ENCODE results near the gene NPAS1. TPM values are rescaled to one million over a fixed set of nuclear protein-coding genes. Genes with fewer than 3 reads are reported as not detected.

Gene NPAS1, protein sequence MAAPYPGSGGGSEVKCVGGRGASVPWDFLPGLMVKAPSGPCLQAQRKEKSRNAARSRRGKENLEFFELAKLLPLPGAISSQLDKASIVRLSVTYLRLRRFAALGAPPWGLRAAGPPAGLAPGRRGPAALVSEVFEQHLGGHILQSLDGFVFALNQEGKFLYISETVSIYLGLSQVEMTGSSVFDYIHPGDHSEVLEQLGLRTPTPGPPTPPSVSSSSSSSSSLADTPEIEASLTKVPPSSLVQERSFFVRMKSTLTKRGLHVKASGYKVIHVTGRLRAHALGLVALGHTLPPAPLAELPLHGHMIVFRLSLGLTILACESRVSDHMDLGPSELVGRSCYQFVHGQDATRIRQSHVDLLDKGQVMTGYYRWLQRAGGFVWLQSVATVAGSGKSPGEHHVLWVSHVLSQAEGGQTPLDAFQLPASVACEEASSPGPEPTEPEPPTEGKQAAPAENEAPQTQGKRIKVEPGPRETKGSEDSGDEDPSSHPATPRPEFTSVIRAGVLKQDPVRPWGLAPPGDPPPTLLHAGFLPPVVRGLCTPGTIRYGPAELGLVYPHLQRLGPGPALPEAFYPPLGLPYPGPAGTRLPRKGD
- total RNA-seq, result under 1 TPM; 0.47 to 0.76 TPM
- total RNA-seq, result 0.23 to 0.53 reads per million in 2 donors

DNA sequence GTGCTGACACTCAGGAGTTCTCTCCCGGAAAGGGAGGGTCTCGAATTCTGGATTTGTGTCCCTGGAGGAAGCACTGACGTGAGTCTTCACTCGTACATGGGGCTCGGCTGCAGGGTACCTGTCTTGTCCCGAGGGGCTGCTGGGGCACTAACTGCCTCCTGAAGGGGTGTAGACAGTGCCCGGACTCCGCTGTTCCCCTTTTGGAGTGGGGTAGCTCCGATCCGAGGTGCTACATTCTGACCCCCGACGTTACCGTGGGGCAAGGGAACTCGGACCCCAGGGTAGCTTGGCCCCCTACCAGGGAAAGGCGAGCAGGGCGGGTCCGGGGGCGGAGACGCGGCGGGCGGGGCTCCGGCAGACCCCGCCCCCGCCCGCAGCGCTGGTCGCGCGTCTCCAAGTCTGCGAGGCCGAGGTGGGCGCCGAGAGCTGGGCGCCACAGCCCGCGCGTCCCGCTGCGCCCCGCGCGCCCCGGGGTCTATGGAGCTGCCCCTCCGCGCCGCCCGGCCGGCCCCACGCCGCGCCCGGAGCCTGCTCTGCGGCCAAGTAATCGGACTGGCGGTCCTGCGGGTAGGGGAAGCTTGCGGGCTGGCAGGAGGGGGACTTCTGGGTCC lies at the start of gene NPAS1:
TSS of gene NPAS1 (plus strand) at position 407 of the 611 bp plus-strand sequence. CDS start 1,211 bp downstream, outside the sequence.
- no peaks in the 10 kb centered on the region for H3K36me3 Mint-ChIP-seq (ENCODE audit: low read depth)

DNA sequence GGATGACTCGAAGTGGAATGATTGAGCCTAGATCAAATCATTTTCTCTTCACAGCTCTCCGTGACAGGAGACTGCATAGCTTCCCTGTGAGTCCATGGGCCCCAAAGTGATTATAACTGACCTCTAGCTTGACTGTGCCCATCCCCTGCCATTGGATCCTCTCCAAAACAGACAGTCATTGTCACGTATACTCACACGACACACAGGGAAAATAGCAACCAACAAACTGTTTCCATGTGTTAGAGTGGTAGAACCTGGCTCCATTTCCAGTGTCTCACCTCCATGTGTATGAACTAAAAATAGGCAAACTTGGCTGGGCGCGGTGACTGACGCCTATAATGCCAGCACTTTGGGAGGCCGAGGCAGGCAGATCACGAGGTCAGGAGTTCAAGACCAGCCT lies 48.8 kb upstream of the NPAS1 start:
- H3K27me3 Mint-ChIP-seq, result no peaks in the 10 kb centered on the region
- H3K9me3 ChIP-seq (ENCODE audit: control insufficient read depth, low read length, poor library complexity, severe bottlenecking), result no peaks in the 10 kb centered on the region
- ATAC-seq (no peak), DNase-seq (no peak)
- no peak overlapping the region for H3K27ac Mint-ChIP-seq
- H3K4me1 Mint-ChIP-seq, result peaks cover 29% of the 10 kb centered on the region
- H3K36me3 Mint-ChIP-seq (ENCODE audit: low read depth), result peaks cover 4% of the 10 kb centered on the region
- H3K4me3 Mint-ChIP-seq, result no peak overlapping the region

More for the DNA sequence above, at the start of gene NPAS1:
- Mint-ChIP-seq H3K27me3 (peaks cover 31% of the 10 kb centered on the region), H3K27ac (no peak within 1 kb of the TSS), H3K4me1 (peaks cover 8% of the 10 kb centered on the region), H3K4me3 (peak within 1 kb of the TSS; percentile 57)
- DNase-seq (no peak), ATAC-seq (peak; percentile 18)
- no peaks in the 10 kb centered on the region for H3K9me3 ChIP-seq (ENCODE audit: control insufficient read depth, low read length, poor library complexity, severe bottlenecking)

DNA sequence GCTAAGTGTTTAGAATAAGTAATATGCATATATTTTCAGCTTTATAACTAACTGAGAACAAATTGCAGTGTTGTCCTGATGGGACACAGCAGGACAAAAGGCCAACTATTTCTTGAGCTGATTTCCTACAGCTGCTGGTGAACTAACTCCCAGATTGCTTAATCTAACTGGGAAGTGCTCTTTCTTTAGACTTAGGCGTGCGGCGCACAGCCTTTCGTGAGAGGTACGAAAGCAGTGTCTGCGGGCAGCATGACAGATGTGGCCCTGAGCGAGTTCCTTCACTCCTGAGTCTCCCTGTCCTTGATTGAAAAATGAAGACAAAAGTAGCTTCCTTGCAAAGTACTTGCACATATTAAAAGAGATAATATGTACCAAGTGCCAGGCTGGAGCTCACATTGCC lies 47.3 kb upstream of the NPAS1 start:
- no peaks in the 10 kb centered on the region for H3K9me3 ChIP-seq (ENCODE audit: control insufficient read depth, low read length, poor library complexity, severe bottlenecking)

DNA sequence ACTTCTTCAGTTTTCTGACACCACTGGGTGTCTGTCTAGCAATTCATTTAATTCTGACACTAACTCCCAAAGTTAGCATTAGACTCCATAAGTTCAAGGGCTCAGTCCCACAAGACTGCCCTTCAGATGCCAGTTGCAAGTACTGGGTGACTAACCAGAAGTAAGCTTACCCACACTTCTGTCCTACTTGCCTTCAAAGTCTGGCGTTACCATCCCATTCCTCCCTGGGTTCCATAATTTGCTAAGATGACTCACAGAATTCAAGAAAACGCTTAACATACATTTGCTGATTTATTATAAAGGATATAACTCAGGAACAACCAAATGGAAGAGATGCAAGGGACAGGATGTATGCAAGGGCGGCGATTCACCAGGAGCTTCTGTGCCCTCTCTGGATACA lies 45.5 kb upstream of the NPAS1 start:
- no peak overlapping the region for H3K27ac Mint-ChIP-seq
- no peaks in the 10 kb centered on the region for H3K9me3 ChIP-seq (ENCODE audit: control insufficient read depth, low read length, poor library complexity, severe bottlenecking)
- H3K27me3 Mint-ChIP-seq, result no peaks in the 10 kb centered on the region
- ATAC-seq, result no peak
- H3K4me3 Mint-ChIP-seq, result no peak overlapping the region
- H3K36me3 Mint-ChIP-seq (ENCODE audit: low read depth), result no peaks in the 10 kb centered on the region
- DNase-seq, result no peak
- peaks cover 21% of the 10 kb centered on the region for H3K4me1 Mint-ChIP-seq

More for the DNA sequence above, 47.3 kb upstream of the NPAS1 start:
- Mint-ChIP-seq H3K4me1 (peaks cover 24% of the 10 kb centered on the region), H3K27me3 (no peaks in the 10 kb centered on the region), H3K27ac (no peak overlapping the region), H3K36me3 (ENCODE audit: low read depth) (peaks cover 4% of the 10 kb centered on the region), H3K4me3 (no peak overlapping the region)
- ATAC-seq (no peak), DNase-seq (no peak)

DNA sequence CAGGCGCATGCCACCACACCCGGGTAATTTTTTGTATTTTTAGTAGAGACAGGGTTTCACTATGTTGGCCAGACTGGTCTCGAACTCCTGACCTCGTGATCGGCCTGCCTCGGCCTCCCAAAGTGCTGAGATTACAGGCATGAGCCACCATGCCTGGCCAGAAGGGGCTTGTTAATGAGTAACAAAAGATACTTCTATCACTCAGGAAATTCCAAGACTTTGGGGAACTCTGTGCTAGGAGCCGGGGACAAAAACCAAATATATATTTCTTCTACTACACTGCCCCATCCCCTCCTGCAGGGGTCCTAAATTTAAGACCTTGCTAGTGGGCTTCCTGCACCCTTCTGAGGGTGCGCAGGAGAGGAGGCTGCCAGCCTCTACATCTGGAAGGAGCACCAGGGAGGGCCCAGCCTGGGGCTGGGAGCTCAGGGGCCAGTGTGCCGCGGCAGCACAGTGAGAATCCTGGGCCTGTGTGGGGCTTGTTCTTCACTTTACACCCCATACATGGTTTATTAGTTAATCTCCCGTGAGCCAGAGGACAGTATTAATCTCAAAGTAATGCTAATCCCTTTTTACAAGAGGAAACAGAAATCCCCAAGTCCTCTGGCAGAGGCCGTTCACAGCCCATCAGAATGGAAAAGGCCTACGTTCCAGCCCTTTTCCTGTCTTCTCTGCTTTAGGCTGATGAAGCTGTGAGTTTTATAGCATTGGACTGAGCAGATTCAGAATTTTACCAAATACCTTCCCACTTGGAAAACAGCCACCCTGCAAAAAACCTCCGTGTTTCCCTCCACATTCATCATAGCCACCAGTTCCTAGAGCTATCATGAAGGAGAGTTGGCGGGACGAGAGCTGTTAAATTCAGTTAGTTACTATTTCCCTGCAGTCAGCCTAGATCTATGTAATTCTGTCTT lies 44.4 kb upstream of the NPAS1 start:
- DNase-seq, result no peak
- no peaks in the 10 kb centered on the region for H3K9me3 ChIP-seq (ENCODE audit: control insufficient read depth, low read length, poor library complexity, severe bottlenecking)
- Mint-ChIP-seq H3K27me3 (no peaks in the 10 kb centered on the region), H3K27ac (no peak overlapping the region), H3K4me3 (no peak overlapping the region), H3K4me1 (peaks cover 18% of the 10 kb centered on the region), H3K36me3 (ENCODE audit: low read depth) (no peaks in the 10 kb centered on the region)
- no peak for ATAC-seq

DNA sequence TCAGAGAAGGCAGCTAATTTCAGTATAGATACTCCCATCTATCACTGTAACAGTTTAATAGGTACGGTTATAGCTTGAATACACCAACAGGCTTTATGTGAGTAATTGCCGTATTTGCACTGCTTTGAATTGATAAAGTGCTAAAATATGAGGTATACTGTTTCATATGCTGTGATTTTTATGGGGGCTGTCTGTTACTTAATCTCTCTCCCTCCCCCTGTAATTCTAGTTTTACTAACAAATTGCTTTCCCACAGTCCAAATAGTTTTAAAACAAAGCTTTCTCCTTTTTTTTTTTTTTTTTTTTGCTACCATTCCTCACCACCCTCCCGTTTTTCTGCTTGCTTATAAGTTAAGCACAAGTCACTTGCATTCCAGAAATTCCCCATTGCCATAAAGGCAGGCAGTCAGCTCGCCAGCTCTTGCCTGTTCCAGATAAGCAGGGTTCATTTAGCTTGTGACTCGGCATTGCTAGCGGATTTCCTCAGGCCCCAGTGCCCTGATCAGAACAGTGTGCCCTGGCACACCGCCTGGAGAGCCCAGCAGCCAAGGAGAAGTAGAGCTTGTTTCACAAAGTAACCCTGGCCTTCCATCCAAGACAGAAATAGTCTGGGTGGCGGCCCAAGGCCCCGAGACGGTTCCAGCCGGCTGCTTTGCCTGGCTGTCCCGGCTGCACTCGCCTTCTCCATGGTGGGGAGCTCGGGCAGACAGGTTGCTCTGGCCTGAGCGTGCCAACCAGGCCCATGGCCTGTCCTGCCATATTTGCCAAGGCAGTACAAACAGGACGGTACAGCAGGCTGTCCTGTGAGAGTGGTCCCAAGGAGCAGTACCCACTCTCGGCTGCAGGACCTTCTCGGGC lies 43.5 kb upstream of the NPAS1 start:
- no peak overlapping the region for H3K27ac Mint-ChIP-seq
- H3K36me3 Mint-ChIP-seq (ENCODE audit: low read depth), result no peaks in the 10 kb centered on the region
- H3K27me3 Mint-ChIP-seq, result no peaks in the 10 kb centered on the region
- H3K4me1 Mint-ChIP-seq, result peaks cover 23% of the 10 kb centered on the region
- ATAC-seq (no peak), DNase-seq (no peak)
- H3K9me3 ChIP-seq (ENCODE audit: control insufficient read depth, low read length, poor library complexity, severe bottlenecking), result no peaks in the 10 kb centered on the region
- no peak overlapping the region for H3K4me3 Mint-ChIP-seq

DNA sequence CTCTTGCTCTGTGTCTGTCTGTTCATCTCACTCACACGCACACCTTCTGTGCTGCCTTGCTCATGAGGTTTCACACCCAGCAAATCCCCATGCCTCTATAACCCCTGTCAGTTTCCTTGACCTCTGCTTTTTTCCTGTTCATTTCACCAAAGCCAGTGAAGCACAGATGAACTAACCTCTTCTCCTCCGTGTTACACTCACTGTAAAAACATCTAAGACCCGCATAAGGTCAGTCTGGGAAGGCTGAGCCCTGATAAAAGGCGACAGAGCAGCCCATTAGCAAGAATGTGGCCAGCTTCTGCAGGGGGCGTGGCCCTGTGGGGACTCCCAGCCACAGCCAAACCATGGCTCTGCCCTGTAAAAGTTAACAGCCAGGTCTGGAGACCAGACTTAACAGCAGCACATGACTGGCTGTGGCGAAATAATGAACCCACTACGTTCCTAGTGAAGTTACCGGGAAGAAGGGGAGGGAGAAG lies 42.8 kb upstream of the NPAS1 start:
- H3K4me1 Mint-ChIP-seq, result peaks cover 27% of the 10 kb centered on the region
- ATAC-seq (no peak), DNase-seq (no peak)
- no peaks in the 10 kb centered on the region for H3K27me3 Mint-ChIP-seq
- H3K36me3 Mint-ChIP-seq (ENCODE audit: low read depth), result no peaks in the 10 kb centered on the region
- H3K27ac Mint-ChIP-seq, result peak overlapping the region; percentile 76
- H3K9me3 ChIP-seq (ENCODE audit: control insufficient read depth, low read length, poor library complexity, severe bottlenecking), result no peaks in the 10 kb centered on the region
- H3K4me3 Mint-ChIP-seq, result no peak overlapping the region

DNA sequence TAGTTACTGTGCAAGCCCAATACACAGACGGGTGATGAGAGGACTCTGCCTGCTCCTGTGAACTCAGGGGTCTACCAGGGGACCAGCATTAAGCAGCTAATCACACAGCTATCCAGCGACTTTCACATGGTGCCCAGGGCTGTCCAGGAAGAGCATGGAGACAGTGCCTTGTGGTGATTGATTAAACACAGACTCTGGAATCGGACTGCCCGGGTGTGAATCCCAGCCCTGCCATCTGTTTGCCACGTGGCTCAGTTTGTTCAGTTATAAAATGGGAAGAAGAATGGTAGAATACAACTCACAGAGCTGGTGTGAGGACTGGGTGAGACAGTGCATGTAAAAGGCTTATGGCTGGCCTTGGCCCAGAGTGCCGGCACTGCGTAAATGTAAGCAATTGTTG lies 42.1 kb upstream of the NPAS1 start:
- DNase-seq, result no peak
- no peaks in the 10 kb centered on the region for H3K9me3 ChIP-seq (ENCODE audit: control insufficient read depth, low read length, poor library complexity, severe bottlenecking)
- Mint-ChIP-seq H3K4me3 (no peak overlapping the region), H3K4me1 (peaks cover 27% of the 10 kb centered on the region), H3K27ac (peak overlapping the region; percentile 76), H3K36me3 (ENCODE audit: low read depth) (no peaks in the 10 kb centered on the region), H3K27me3 (no peaks in the 10 kb centered on the region)
- no peak for ATAC-seq

DNA sequence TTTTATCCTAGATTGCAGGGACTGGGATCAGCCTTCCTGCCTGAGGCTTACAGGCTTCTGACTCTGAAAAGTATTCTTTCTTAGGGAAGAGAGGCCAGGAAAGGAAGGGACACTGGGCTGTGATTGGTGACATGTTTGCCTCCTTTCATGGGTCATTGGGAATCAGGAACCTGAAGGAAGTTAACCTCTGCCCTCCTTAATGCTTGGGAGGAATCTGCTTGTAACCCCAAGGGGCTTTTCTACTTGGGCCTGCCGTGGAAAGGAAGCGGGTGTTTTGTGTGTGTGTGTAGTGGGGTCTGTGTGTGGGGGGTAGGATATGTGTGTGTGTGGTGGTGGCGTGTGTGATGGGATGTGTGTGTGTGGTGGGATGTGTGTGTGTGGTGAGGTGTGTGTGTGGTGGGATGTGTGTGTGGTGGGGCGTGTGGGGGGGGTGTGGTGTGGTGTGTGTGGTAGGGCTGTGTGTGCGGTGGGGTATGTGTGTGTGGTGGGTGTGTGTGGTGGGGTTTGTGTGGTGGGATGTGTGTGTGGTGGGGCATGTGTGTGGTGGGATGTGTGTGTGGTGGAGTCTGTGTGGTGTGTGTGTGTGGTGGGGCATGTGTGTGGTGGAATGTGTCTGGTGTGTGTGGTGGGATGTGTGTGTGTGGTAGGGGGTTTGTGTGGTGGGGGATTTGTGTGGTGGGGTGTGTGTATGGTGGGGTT lies 41.3 kb upstream of the NPAS1 start:
- ATAC-seq, result no peak
- H3K36me3 Mint-ChIP-seq (ENCODE audit: low read depth), result no peaks in the 10 kb centered on the region

DNA sequence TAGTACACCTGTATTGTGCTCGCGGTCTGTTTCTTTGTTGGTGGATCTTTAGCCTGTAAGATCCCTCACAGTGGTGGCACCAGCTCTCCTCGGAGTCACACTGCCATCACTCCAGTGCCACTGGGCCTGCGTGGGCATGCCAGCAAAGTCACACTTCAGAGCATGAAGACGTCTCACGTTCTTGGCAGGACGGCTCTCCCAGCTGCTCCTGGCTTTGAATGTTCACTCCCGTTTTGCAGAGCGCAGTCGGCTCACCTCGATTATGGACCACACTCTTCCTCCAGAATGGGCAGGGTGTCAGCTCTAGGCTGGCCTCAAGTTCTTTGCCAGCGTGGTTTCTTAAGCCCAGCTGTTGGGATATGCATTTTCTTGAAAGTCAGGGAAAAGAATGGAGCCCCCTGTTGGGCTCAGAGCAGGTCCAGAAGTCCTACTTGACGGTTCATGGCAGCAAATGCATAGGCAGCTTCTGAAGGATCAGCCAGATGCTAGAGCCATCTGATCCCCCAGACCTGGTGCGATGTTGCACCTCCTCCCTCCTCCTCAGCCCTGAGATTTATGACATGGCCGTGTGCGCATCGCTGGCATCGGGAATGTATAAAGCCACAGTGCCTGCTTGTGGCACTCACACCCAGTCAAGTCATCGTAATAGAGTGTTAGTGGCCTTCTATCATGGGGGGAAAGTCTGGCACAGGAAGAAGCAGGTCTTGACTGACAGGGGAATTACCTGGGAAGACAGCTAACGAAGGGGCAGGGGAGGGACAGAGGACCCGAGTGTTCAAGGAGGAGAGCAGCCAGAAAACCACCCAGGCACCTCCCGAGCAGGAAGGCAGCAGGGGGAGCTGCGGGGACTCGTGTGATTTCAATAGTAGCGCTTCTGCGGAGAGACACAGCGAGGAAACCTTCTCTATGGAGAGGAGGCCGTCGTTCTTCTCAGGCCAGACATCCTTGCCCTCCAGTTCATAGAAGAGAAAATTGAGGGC lies 40.2 kb upstream of the NPAS1 start:
- ATAC-seq, result no peak
- DNase-seq, result no peak
- no peaks in the 10 kb centered on the region for H3K27me3 Mint-ChIP-seq
- H3K9me3 ChIP-seq (ENCODE audit: control insufficient read depth, low read length, poor library complexity, severe bottlenecking), result no peaks in the 10 kb centered on the region
- H3K36me3 Mint-ChIP-seq (ENCODE audit: low read depth), result no peaks in the 10 kb centered on the region
- no peak overlapping the region for H3K27ac Mint-ChIP-seq
- no peak overlapping the region for H3K4me3 Mint-ChIP-seq
- H3K4me1 Mint-ChIP-seq, result peaks cover 26% of the 10 kb centered on the region

More for the DNA sequence above, 41.3 kb upstream of the NPAS1 start:
- Mint-ChIP-seq H3K27ac (peak overlapping the region; percentile 76), H3K27me3 (no peaks in the 10 kb centered on the region), H3K4me3 (no peak overlapping the region), H3K4me1 (peaks cover 27% of the 10 kb centered on the region)
- no peaks in the 10 kb centered on the region for H3K9me3 ChIP-seq (ENCODE audit: control insufficient read depth, low read length, poor library complexity, severe bottlenecking)
- no peak for DNase-seq

DNA sequence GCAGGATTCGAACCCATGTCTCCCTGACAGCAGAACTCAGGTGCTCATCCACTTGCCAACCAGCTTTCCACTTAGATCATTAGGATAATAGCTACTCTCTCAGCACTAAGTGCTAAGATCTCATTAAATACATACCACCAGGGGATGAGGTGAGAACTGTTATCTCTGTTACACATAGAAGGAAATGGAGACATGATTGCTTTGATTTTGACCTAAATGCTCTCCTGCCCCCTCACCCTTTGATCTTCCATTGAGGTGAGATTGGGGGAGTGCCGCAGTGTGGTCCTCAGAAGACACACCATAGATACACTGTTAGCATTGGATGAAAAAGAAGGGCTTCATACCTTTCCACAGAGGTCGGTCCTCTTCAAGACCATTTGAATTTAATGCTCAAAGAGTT lies 38.9 kb upstream of the NPAS1 start:
- Mint-ChIP-seq H3K4me3 (no peak overlapping the region), H3K27ac (peak overlapping the region; percentile 14), H3K36me3 (ENCODE audit: low read depth) (no peaks in the 10 kb centered on the region), H3K4me1 (peaks cover 26% of the 10 kb centered on the region), H3K27me3 (no peaks in the 10 kb centered on the region)
- no peaks in the 10 kb centered on the region for H3K9me3 ChIP-seq (ENCODE audit: control insufficient read depth, low read length, poor library complexity, severe bottlenecking)
- ATAC-seq (peak; percentile 56), DNase-seq (no peak)

Measured in T-helper 17 cell (primary cell).